UCSD-AML1 (cell line): ENCODE results near the gene DNAI1.
A peak's percentile ranks its signal among the peaks of the same experiment; 100 is the strongest.

ENCODE experiments used
- DNase-seq: peaks from one replicate; lab custom pipeline; 2025; ENCODE audit not compliant: unreplicated experiment; lab: John Stamatoyannopoulos, UW

The DNAI1 gene

DNA sequence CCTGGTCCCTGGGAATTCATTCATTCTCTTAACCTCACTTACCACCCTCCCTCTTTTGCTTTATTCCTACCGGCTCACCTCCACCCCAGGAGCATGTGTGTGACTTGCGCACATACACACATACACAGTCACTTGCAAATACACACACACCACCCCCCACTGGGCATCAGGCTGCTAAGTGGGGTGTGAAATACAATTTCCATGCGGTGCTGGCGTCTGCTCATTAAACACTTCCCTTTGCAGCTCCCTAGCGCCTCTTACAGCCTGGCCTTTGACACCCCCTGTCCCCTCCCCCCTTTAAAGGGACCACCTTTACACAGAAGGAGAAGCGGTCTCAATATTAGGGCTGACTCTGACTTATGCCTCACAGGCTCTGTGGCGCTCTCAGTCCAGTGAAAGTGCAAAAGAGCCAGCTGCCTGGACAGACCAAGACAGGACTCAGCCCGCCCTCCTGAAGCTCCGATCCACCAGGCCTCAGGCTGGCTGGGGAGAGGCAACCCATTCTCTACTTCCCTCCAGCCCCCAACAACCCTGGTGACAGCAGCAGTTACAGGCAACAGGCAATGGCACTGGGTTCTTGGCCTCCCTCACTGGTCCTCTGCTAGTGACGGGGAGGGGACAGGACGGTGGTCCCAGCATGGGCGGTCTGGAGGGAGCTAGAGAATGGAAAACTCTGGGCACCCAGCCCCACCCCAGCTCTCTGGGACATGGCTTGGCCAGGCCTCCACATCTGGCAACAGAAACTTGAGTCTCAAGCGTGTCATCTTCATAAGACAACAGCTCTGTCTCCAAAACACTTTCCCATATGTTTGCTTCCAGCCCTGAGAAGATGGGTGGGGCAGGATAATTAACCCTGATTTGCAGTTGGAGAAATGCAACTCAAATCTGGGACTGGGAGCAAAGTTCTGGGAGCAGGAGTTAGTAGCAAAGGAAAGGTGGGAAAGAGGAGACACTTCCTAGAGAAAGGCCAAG is 52.2 kb downstream of the DNAI1 start:
- DNase-seq = no peak

DNA sequence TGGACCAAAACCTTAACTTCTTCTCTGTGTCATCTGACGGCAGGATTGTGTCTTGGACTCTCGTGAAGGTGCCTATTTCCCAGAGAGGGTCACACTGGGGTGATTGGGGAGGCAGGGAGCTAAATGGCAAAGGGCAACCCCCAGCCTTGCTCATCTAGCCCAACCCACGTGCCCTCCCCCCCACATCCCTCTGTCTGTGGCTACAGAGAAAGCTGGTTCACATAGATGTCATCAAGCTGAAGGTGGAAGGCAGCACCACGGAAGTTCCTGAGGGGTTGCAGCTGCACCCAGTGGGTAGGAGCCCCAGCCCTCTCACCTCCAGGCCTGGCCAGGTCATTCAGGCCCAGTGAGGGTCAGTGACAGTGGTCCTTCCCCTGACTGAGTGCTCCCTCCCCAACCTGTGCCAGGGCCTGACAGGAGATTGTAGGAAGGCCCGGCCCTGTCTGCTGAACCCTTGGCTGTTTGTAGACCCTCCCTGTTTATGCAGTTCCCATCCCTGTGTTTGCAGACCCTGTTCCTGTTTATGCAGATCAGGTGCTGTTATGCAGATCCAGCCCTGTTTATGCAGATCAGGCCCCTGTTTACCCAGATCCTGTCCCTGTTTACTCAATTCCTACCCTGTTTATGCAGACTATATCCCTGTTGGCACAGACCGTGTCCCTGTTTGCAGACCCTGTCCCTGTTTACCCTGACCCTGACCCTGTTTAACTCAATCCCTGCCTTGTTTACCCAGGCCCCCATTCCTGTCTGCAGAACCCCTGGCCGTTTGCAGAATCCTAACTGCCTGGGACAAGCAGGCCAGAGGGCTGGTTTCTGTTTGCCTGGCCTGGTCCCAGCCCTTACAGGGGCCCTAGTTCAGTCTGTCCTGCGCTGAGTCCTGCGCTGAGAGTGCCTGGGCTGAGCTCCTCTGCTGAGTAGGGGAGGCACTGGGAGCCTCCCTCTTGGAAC is 53.8 kb downstream of the DNAI1 start:
- DNase-seq = no peak

GRCh38 chr9:34513567-34514214 is 55.1 kb downstream of the DNAI1 start:
- no peak for DNase-seq

DNA sequence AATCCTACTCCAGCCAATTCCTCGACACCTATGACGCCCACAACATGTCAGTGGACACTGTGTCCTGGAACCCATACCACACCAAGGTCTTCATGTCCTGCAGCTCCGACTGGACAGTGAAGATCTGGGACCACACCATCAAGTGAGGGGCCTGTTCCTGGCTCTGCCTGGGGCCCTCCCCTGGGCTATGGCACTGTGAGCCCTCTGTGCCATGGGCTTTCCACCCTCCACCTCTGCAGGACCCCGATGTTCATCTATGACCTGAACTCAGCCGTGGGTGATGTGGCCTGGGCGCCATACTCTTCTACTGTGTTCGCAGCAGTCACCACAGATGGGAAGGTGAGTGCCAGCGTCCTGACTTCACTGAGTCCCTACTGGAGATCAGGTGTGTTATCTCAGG is 55.8 kb downstream of the DNAI1 start:
- DNase-seq = no peak

GRCh38 chr9:34514816-34515215 is 56.2 kb downstream of the DNAI1 start:
- no peak for DNase-seq

GRCh38 chr9:34515959-34516358 is 57.4 kb downstream of the DNAI1 start:
- no peak for DNase-seq

- DNase-seq = no peak
Measured at GRCh38 chr9:34517185-34517584, 58.6 kb downstream of the DNAI1 start.

GRCh38 chr9:34518110-34518616 is 59.6 kb downstream of the DNAI1 start:
- no peak for DNase-seq

DNA sequence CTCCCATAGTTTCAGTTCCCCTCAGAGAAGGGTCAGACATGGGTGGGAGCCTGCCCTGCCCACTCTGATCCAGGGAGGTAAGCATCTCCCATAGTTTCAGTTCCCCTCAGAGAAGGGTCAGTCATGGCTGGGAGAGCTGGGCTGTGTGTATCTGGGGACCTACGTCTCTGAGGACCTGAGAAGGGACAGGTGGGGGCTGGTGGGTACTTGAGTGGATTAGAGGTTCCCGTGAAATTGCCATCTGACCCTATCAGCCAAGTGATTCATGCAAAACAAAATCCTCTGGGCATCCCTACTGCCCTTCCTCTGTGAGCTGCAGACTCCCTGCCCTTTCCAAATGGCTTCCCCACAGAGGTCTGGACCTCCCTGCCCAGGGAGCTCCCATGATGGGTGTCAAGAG is 60.3 kb downstream of the DNAI1 start:
- no peak for DNase-seq

DNA sequence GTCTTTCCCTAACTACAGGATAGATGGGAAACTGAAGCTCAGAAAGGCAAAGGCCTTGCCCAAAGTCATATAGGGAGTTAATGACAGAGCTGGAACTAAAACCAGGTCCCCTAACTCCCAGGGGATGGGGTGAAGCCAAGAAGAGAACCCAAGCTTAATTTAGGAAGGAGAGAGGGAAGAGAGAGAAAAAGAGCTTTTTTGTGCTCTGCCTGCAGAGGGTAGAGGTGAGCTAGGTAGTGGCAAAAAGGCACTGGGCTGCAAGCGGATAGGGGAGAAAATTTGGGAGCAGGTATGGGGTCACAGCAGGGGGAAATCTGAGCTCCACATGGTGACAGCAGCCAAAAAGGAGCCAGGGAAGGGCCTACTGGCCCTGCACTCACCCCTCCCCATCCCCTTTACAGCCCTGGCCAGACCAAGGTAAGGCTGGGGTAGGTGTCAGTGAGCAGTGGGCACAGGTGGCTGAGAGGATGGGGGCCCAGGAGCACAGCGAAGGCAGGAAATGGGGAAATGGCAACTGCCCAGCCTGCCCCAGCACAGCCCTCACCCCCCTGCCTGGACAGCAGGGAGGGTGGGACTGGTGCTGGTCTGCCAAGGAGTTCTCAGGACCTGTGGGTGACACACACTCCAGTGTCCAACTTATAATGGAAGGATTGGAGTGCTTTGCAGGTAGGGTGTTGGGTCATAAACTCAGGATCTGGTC is 60.9 kb downstream of the DNAI1 start:
- no peak for DNase-seq

DNA sequence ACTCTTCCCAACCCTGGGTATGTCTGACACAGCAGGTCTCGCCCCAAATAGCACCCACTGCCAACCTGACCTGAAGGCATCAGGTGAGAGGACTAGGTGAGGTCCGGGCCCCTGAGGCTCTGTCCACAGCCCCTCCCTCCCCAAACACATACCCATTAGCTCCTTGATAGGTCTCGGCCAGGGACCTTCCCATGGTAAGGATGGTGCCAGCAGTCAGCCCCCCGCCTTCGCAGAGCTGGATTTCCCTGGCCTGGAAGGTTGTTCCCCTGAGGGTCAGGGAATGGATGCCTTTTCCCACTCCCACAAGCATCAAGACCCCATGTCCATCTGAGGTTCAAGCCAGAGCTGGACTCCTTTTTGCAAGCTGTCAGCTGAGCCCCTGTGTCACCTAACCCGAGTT is 61.5 kb downstream of the DNAI1 start:
- DNase-seq = no peak

DNA sequence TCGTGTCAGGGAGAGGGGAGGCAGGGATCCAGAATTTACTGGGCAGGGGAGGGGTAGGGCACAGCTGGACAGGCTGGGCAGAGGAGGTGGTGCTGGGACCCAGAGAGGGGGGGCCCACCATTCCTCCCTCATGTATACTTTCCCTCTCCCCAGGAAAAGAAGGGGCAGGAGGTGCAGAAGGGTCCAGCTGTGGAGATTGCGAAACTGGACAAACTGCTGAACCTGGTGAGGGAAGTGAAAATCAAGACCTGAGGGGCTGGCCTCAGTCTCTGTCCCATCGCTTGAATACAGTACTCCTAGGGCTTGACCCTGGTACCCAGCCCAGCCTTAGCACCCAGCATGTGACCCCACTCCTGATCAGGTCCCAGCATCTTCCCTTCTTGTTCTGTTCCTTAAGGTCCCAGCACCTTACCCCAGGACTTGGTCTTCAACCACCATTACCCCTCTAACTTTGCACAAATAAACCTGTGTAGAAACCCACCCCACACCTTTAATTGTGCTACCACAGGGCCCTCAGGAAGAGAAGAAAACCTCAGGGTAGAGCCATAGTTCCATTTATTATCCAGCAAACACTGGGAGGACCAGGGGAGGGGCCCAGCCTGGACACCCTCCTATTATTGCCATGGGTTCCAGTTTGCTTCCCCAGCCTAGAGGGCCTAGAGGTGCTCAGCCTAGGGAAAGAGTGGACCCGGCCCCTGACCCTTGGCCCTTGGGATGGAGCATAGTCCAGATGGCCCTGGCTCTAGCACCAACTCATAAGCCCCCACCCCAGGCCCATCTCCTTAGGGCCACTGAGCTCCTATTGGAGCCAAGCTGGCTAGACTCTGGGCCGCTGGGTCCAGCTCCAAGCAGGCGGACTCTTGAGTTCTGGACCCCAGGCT is 62.1 kb downstream of the DNAI1 start:
- no peak for DNase-seq

- DNase-seq = no peak
Measured at GRCh38 chr9:34521406-34522045, 62.9 kb downstream of the DNAI1 start.

DNA sequence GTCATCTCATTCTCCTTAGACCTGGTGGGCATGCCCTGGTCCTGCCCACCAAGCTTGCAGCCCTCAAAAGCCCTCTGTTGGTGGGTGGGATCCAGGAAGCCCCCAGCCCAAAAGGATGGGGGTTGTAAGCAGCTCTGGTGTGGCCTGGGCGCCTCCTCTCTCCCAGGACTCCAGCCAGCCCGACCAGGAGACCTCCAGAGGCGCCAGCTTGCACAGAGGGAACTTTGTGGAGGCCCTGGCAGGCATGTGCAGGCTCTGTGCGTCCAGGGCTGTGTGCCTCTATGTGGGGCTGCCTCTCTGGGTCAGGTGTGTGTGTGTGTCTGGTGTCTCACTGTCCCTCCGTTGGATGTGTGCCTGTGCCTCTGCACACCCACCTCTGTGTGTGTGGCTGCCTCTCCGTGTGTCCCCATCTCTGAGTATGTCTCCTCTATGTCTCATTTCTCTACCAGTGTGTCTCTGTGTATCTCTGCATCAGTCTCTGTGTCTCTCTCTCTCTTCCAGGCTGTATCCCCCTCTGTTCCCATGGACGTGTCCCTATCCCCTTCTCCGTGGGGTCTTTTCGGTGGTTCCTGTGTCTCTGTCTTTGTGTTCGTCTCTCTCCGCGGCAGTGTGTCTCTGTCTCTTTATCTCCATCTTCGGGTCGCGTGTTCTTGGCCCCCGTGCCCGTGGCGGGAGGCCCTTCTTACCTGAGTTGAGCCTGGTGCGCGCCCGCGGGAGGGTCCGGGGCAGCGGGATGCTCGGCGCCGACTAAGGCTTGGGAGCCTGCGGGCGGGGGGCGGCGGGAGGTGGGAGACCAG is 63.7 kb downstream of the DNAI1 start:
- DNase-seq = no peak

GRCh38 chr9:34522971-34523797 is 64.6 kb downstream of the DNAI1 start, which contains the start of gene ENHO:
Gene ENHO, minus strand, starts transcription at chr9:34522990. Its CDS starts 1,295 bp downstream, at chr9:34521695.
- peak; percentile 93 for DNase-seq

GRCh38 chr9:34524349-34524748 is 65.7 kb downstream of the DNAI1 start:
- DNase-seq = no peak

DNA sequence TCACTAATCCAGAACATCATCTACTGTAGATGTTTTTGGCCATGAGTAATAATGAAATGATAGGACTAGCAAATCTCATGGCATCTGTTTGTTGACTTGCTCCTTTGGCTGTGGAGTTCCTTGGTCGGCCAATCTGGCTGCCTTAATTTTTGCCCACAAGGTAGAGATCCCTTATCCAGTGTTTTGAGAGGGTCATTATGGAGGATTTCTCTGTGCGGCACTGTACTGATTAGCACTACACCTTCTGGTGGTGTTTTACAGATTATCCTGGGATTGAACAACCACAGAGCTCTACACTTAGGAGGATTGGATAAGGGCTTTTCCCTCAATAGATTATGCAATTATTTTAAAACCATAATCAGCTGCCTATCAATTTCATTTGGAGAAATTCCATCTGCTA is 67.4 kb downstream of the DNAI1 start:
- no peak for DNase-seq
